ENCODE measurements around the gene NRG3. TPM values are rescaled to one million over a fixed set of nuclear protein-coding genes. Genes with fewer than 3 reads are reported as not detected.

Gene NRG3
- total RNA-seq, 1 donor from 2014 or later = 0.92 TPM

GRCh38 chr10:82267465-82267864 lies 392.5 kb downstream of the NRG3 start:
- DNase-seq (ENCODE audit: low read depth) = peak; percentile 20
- H3K4me3 ChIP-seq (ENCODE audit: low read depth, low read length) = no peak overlapping the region
- TF ChIP-seq CTCF (conservative IDR thresholded peaks at IDR 0.05; ENCODE audit: low read depth, low read length) = no peak

GRCh38 chr10:82267960-82268359 lies 393.0 kb downstream of the NRG3 start:
- H3K4me3 ChIP-seq (ENCODE audit: low read depth, low read length) = no peak overlapping the region
- no peak for DNase-seq (ENCODE audit: low read depth)
- TF ChIP-seq CTCF (conservative IDR thresholded peaks at IDR 0.05; ENCODE audit: low read depth, low read length) = no peak

GRCh38 chr10:82277591-82277990 lies 402.6 kb downstream of the NRG3 start:
- H3K4me3 ChIP-seq (ENCODE audit: low read depth, low read length) = no peak overlapping the region
- DNase-seq (ENCODE audit: low read depth) = no peak
- TF ChIP-seq CTCF (conservative IDR thresholded peaks at IDR 0.05; ENCODE audit: low read depth, low read length) = no peak

- H3K4me3 ChIP-seq (ENCODE audit: low read depth, low read length) = no peak overlapping the region
- no peak for TF ChIP-seq CTCF (conservative IDR thresholded peaks at IDR 0.05; ENCODE audit: low read depth, low read length)
- DNase-seq (ENCODE audit: low read depth) = no peak
These were observed 403.6 kb downstream of the NRG3 start for GRCh38 chr10:82278401-82279182.

GRCh38 chr10:82282782-82283456 lies 407.9 kb downstream of the NRG3 start:
- no peak for TF ChIP-seq CTCF (conservative IDR thresholded peaks at IDR 0.05; ENCODE audit: low read depth, low read length)
- no peak for DNase-seq (ENCODE audit: low read depth)
- no peak overlapping the region for H3K4me3 ChIP-seq (ENCODE audit: low read depth, low read length)

- no peak for TF ChIP-seq CTCF (conservative IDR thresholded peaks at IDR 0.05; ENCODE audit: low read depth, low read length)
- DNase-seq (ENCODE audit: low read depth) = no peak
These were observed 409.2 kb downstream of the NRG3 start for GRCh38 chr10:82284180-82284579.

More at GRCh38 chr10:82284180-82284579, 409.2 kb downstream of the NRG3 start:
- no peak overlapping the region for H3K4me3 ChIP-seq (ENCODE audit: low read depth, low read length)
